DND-41 (cell line): Measurements from ENCODE around the gene OPRD1.

ENCODE experiments used
- ATAC-seq: fragments of 200-7000 bp; cut with Tn5 transposase; 3 replicates; pipeline ENCODE4 v1.9.1; 2021; ENCODE audit warnings: low read depth; ENCODE audit not compliant: insufficient read depth
- DNase-seq: peaks from one replicate; pipeline ENCODE4 v3.0.0-alpha.2; 2020
- H2AFZ ChIP-seq: 2 replicates; pipeline ENCODE4 v1.6.0; 2012; ENCODE audit warnings: low read depth, low read length
- H3K27ac ChIP-seq: 2 replicates; pipeline ENCODE4 v1.5.1; 2012; ENCODE audit warnings: low read length, inconsistent platforms
- H3K27me3 ChIP-seq: fragments of 200-600 bp; sonication (generic); 2 replicates; pipeline ENCODE4 v1.6.0; 2012; ENCODE audit warnings: low read length, mild to moderate bottlenecking, inconsistent platforms; ENCODE audit not compliant: insufficient read depth, poor library complexity
- H3K36me3 ChIP-seq: 2 replicates; pipeline ENCODE4 v1.5.1; 2012; ENCODE audit warnings: low read length, inconsistent platforms; ENCODE audit not compliant: insufficient read depth
- H3K4me1 ChIP-seq: 2 replicates; pipeline ENCODE4 v1.5.1; 2012; ENCODE audit warnings: mild to moderate bottlenecking, low read length; ENCODE audit not compliant: insufficient read depth
- H3K4me2 ChIP-seq: 2 replicates; pipeline ENCODE4 v1.6.0; 2012; ENCODE audit warnings: mild to moderate bottlenecking, moderate library complexity, low read length, inconsistent platforms; ENCODE audit not compliant: insufficient read depth
- H3K4me3 ChIP-seq, 2 experiments: fragments of 200-600 bp in 1 of 2; shearing (Covaris generic) in 1 of 2; 2 replicates each; pipeline ENCODE4 v1.5.1; 2012 to 2016; ENCODE audit warnings: inconsistent platforms in 2 of 2, low read length in 2 of 2, mild to moderate bottlenecking in 2 of 2, low read depth in 1 of 2, moderate library complexity in 1 of 2
- H3K79me2 ChIP-seq: 2 replicates; pipeline ENCODE4 v1.6.0; 2012; ENCODE audit warnings: low read length, inconsistent platforms; ENCODE audit not compliant: insufficient read depth
- H3K9ac ChIP-seq: 2 replicates; pipeline ENCODE4 v1.6.0; 2012; ENCODE audit warnings: low read depth, mild to moderate bottlenecking, inconsistent platforms, low read length, moderate library complexity
- H3K9me3 ChIP-seq: 2 replicates; pipeline ENCODE4 v1.5.1; 2012; ENCODE audit warnings: low read length, moderate library complexity, mild to moderate bottlenecking, inconsistent platforms; ENCODE audit not compliant: insufficient read depth, severe bottlenecking
- H4K20me1 ChIP-seq: 2 replicates; pipeline ENCODE4 v1.6.0; 2012; ENCODE audit warnings: low read length; ENCODE audit not compliant: insufficient read depth
- CTCF ChIP-seq: IDR thresholded peaks from 2 replicates; pipeline ENCODE4 v1.5.1; 2012; ENCODE audit warnings: borderline replicate concordance, low read length, moderate library complexity, mild to moderate bottlenecking; ENCODE audit not compliant: poor library complexity, severe bottlenecking; ENCODE audit errors: extremely low read depth
- EZH2 ChIP-seq: IDR thresholded peaks from 3 replicates; pipeline ENCODE4 v1.6.1; 2012; ENCODE audit warnings: borderline replicate concordance, low read depth, mild to moderate bottlenecking, moderate library complexity, low read length, inconsistent platforms; ENCODE audit not compliant: severe bottlenecking

Gene OPRD1

DNA sequence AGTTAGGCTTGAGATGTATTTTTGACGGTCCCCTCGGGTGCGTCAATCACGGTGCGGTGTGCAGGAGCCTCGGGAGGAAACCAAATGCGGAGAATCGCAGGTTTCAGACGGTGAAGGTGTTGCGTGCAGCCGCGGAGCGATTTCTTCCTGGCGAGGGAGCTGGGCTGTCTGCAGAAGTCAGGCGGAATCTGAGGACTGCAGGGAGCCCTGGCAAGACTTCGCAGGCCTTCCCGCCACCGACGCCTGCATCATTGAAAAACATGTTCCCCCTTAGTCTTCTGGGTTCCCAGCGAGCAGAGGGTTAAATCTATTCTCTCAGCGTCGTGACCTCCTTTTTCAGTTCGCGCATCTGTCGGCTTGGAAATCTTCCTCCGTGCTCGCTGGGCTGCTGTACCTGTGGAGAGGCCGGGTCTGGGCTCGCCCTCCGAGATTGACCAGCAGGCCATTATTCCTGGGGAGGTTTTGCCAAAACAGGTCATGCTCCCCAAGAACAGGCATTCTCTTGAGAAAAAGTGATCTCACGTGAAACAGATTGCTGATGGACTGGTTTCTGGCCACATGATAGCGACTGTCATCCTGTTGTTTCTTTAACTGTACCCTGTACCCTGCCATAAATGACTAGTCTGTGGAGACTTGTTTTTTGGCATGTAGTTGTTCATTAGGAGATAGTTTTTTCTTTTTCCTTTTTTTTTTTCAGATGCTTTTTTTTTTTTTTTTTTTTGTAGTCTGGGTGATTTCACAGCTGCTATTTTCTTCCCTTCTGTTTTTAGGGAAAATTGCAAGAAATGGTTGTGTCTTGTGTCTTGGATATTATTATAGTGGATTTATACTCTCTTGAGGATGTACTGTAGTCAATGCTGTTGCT is 103.3 kb downstream of the OPRD1 start:
- peak overlapping the region; percentile 76 for H2AFZ ChIP-seq
- peak; percentile 25 for ATAC-seq
- H3K4me2 ChIP-seq = peak overlapping the region; percentile 81
- H3K36me3 ChIP-seq = no peaks in the 10 kb centered on the region
- peaks cover 18% of the 10 kb centered on the region; the same call in 1 of the 2 replicates for H4K20me1 ChIP-seq
- H3K79me2 ChIP-seq = peaks cover 58% of the 10 kb centered on the region
- H3K4me3 ChIP-seq = peak overlapping the region; percentile 37 to 77
- TF ChIP-seq CTCF = peak; percentile 10
- TF ChIP-seq EZH2 = no peak
- peak overlapping the region; percentile 75 for H3K27ac ChIP-seq
- H3K4me1 ChIP-seq = peaks cover 40% of the 10 kb centered on the region
- peak overlapping the region; percentile 85 for H3K9ac ChIP-seq
- H3K9me3 ChIP-seq = no peaks in the 10 kb centered on the region
- peak; percentile 62 for DNase-seq
- no peaks in the 10 kb centered on the region for H3K27me3 ChIP-seq

GRCh38 chr1:28917757-28918118 is 105.8 kb downstream of the OPRD1 start:
- no peak overlapping the region for H3K27ac ChIP-seq
- no peak for ATAC-seq

More at GRCh38 chr1:28917757-28918118, 105.8 kb downstream of the OPRD1 start:
- Histone ChIP-seq H3K36me3 (no peaks in the 10 kb centered on the region), H4K20me1 (peaks cover 18% of the 10 kb centered on the region; the same call in 1 of the 2 replicates), H3K9me3 (no peaks in the 10 kb centered on the region), H3K9ac (no peak overlapping the region), H3K4me2 (0 out of 2 replicates have a peak overlapping the region, but pooled peaks have one; percentile 81), H3K27me3 (no peaks in the 10 kb centered on the region), H3K4me3 (no peak overlapping the region), H3K79me2 (peaks cover 82% of the 10 kb centered on the region), H3K4me1 (peaks cover 40% of the 10 kb centered on the region), H2AFZ (no peak overlapping the region)
- TF ChIP-seq EZH2 (no peak), CTCF (no peak)
- no peak for DNase-seq
